NCI-H524 treated with DMSO at 0.1 percent for 48 hours (cell line): ENCODE results near the gene GPR161.

Experiments
- DNase-seq: peaks from one replicate; lab custom pipeline; 2025; lab: John Stamatoyannopoulos, UW

Gene GPR161

GRCh38 chr1:168031627-168032026 is 105.1 kb downstream of the GPR161 start:
- DNase-seq = no peak

GRCh38 chr1:168031198-168031597 is 105.5 kb downstream of the GPR161 start:
- DNase-seq = no peak
